ENCODE measurements around the gene ZBTB42. TPM values are rescaled to one million over a fixed set of nuclear protein-coding genes. Genes with fewer than 3 reads are reported as not detected.

Gene ZBTB42
- total RNA-seq, 4 donors from 2014 or later: 2.5 to 6.4 (median 4.9) TPM

GRCh38 chr14:104782086-104782807, 18.7 kb upstream of the ZBTB42 start:
- no peaks in the 10 kb centered on the region for H3K9me3 ChIP-seq
- TF ChIP-seq POLR2A (IDR thresholded peaks at IDR 0.05; ENCODE audit: low read depth) (no peak), POLR2AphosphoS5 (IDR thresholded peaks at IDR 0.05) (no peak), EP300 (IDR thresholded peaks at IDR 0.05) (no peak), CTCF (IDR thresholded peaks at IDR 0.05) (no peak)
- H3K4me1 ChIP-seq: peaks cover 8 to 71% (median 61%) of the 10 kb centered on the region in 4 donors
- H3K27me3 ChIP-seq: no peaks in the 10 kb centered on the region
- no peak overlapping the region for H3K27ac ChIP-seq (replicated peaks in 1 of 4)
- DNase-seq (ENCODE audit: extremely low spot score): no peak
- WGBS: 94% methylated on average over 13 of the region's 28 CpGs
- no peak overlapping the region for H3K4me3 ChIP-seq
- H3K36me3 ChIP-seq: peaks cover 0 to 79% (median 57%) of the 10 kb centered on the region in 4 donors
- intact Hi-C loops (cut with DNase I): no loop called here

DNA sequence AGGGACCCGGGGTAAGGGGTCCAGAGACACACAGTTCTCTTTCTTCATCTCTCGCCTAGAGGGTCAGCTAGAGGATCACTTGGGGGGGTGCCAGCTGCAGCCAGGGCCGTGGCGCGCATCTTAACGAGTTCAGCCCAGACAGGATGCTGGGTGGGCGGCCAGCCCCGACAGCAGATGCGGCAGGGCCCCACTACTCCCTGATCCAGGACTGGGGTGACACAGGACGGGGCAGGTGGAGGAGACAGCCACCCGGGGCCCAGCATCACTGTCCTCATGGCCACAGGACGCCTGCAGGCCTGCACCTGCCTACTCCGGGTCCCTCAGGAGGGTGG, 18.1 kb upstream of the ZBTB42 start:
- Histone ChIP-seq H3K36me3 (peaks cover 0 to 80% (median 57%) of the 10 kb centered on the region in 4 donors), H3K4me3 (no peak overlapping the region), H3K4me1 (peaks cover 12 to 77% (median 66%) of the 10 kb centered on the region in 4 donors), H3K27ac (replicated peaks in 1 of 4) (no peak overlapping the region), H3K27me3 (no peaks in the 10 kb centered on the region), H3K9me3 (no peaks in the 10 kb centered on the region)
- DNase-seq (ENCODE audit: extremely low spot score): no peak
- 64% methylated on average over 9 of the region's 13 CpGs for WGBS
- intact Hi-C loops (cut with DNase I): no loop called here
- no peak for TF ChIP-seq POLR2A (IDR thresholded peaks at IDR 0.05; ENCODE audit: low read depth)
- TF ChIP-seq CTCF (IDR thresholded peaks at IDR 0.05): no peak
- no peak for TF ChIP-seq POLR2AphosphoS5 (IDR thresholded peaks at IDR 0.05)
- TF ChIP-seq EP300 (IDR thresholded peaks at IDR 0.05): no peak

DNA sequence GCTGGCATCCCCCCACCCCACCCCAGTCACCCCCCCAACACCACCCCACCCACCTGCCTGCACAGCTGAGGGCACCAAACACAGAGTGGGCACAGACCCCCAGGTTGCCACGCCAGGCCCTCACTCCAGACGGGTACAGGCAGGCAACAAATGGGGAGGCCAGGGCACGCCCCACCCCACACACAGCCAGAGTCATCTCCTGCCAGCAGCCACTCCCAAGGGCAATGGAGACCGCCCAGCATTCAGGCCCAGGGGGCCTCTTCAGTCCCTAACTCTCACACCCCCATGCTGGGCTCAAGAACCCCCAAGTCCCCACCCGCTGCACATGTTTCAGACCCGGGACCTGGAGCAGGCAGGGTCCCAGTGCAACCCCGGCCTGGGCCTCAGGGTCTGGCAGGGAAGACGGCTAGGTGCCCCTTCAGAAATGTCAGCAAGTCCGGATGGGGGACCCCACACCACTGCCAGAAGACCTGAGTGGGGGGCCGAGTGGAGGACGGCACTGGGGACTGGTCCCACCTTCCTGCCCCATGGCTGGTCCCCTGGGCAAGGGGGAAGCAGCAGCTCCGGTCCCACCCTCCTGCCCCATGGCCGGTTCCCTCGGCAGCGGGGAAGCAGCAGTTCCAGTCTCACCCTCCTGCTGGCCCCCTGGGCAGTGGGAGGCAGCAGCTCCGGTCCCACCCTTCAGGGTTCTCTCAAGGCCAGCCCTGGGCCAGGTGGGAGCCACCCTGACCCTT, 17.2 kb upstream of the ZBTB42 start:
- DNase-seq (ENCODE audit: extremely low spot score): no peak
- TF ChIP-seq EP300 (IDR thresholded peaks at IDR 0.05) (no peak), POLR2AphosphoS5 (IDR thresholded peaks at IDR 0.05) (no peak), CTCF (IDR thresholded peaks at IDR 0.05) (no peak), POLR2A (IDR thresholded peaks at IDR 0.05; ENCODE audit: low read depth) (no peak)
- Histone ChIP-seq H3K27ac (replicated peaks in 1 of 4) (peak overlapping the region in 3 of 4 donors; percentile 6 to 52 (median 10)), H3K4me3 (no peak overlapping the region), H3K36me3 (peaks cover 0 to 80% (median 58%) of the 10 kb centered on the region in 4 donors), H3K4me1 (peaks cover 12 to 85% (median 75%) of the 10 kb centered on the region in 4 donors), H3K27me3 (no peaks in the 10 kb centered on the region), H3K9me3 (no peaks in the 10 kb centered on the region)
- WGBS: 80% methylated on average over 5 of the region's 16 CpGs
- intact Hi-C loops (cut with DNase I): no loop called here

- Histone ChIP-seq H3K9me3 (no peaks in the 10 kb centered on the region), H3K27me3 (no peaks in the 10 kb centered on the region), H3K4me1 (peaks cover 12 to 91% (median 80%) of the 10 kb centered on the region in 4 donors), H3K36me3 (peaks cover 0 to 80% (median 58%) of the 10 kb centered on the region in 4 donors), H3K4me3 (no peak overlapping the region), H3K27ac (replicated peaks in 1 of 4) (peak overlapping the region in 3 of 4 donors; percentile 6 to 52 (median 37))
- intact Hi-C loops (cut with DNase I): no loop called here
- WGBS: 100% methylated on average over 1 of the region's 9 CpGs
- no peak for DNase-seq (ENCODE audit: extremely low spot score)
- no peak for TF ChIP-seq CTCF (IDR thresholded peaks at IDR 0.05)
- no peak for TF ChIP-seq EP300 (IDR thresholded peaks at IDR 0.05)
- TF ChIP-seq POLR2AphosphoS5 (IDR thresholded peaks at IDR 0.05): no peak
- TF ChIP-seq POLR2A (IDR thresholded peaks at IDR 0.05; ENCODE audit: low read depth): no peak
These were observed 16.7 kb upstream of the ZBTB42 start for GRCh38 chr14:104784218-104784568.

Data from esophagus muscularis mucosa (tissue), 4 donors.